Panc1 (cell line): ENCODE data around the gene GALNT10. TPM values are rescaled to one million over a fixed set of nuclear protein-coding genes. Genes with fewer than 3 reads are reported as not detected.

Source experiments
- ATAC-seq: fragments of 200-7000 bp; cut with Tn5 transposase; 2 replicates; pipeline ENCODE4 v1.9.1; 2020; ENCODE audit warnings: mild to moderate bottlenecking, moderate library complexity
- BruUV-seq: library from RNA; stranded (reverse); fragments of 400-500 nt; replicated peaks from 2 replicates; lab custom pipeline; 2021; lab: Mats Ljungman, UMichigan
- CTCF ChIA-PET: fragments of 300-600 bp; sonication (Branson Sonifier 250); formaldehyde crosslinking; loops from one replicate; lab custom pipeline; 2022; ENCODE audit warnings: antibody characterized with exemption; lab: Charles Lee
- POLR2A ChIA-PET: fragments of 300-600 bp; sonication (Branson Sonifier 250); formaldehyde crosslinking; loops from one replicate; lab custom pipeline; 2022; ENCODE audit warnings: antibody characterized with exemption; lab: Charles Lee
- DNase-seq: peaks from one replicate; pipeline ENCODE4 v3.0.0-alpha.2; 2010; ENCODE audit warnings: low read depth, low spot score
- H3K27ac ChIP-seq: 2 replicates; pipeline ENCODE4 v1.5.1; 2011; ENCODE audit warnings: mild to moderate bottlenecking, low read length, inconsistent platforms
- H3K27me3 ChIP-seq: fragments of 200-500 bp; sonication (Bioruptor generic); 2 replicates; pipeline ENCODE4 v1.6.0; 2014; ENCODE audit warnings: low read length, inconsistent platforms; ENCODE audit not compliant: control insufficient read depth, insufficient read depth
- H3K36me3 ChIP-seq: fragments of 200-500 bp; sonication (Bioruptor generic); 2 replicates; pipeline ENCODE4 v1.5.1; 2014; ENCODE audit warnings: inconsistent platforms, mild to moderate bottlenecking, low read length, moderate library complexity; ENCODE audit not compliant: control insufficient read depth, insufficient read depth
- H3K4me1 ChIP-seq: 2 replicates; pipeline ENCODE4 v1.5.1; 2011; ENCODE audit warnings: inconsistent platforms, mild to moderate bottlenecking, low read length, moderate library complexity; ENCODE audit not compliant: control insufficient read depth, insufficient read depth
- H3K4me3 ChIP-seq, 2 experiments: 2 replicates each; pipeline ENCODE4 v1.5.1; 2011 to 2012; ENCODE audit warnings: low read depth in 2 of 2, low read length in 2 of 2, mild to moderate bottlenecking in 2 of 2, inconsistent platforms in 1 of 2, moderate library complexity in 1 of 2
- H3K9me3 ChIP-seq: fragments of 200-500 bp; sonication (Bioruptor generic); 2 replicates; pipeline ENCODE4 v1.5.1; 2014; ENCODE audit warnings: low read depth, mild to moderate bottlenecking, inconsistent platforms, low read length, moderate library complexity; ENCODE audit not compliant: control insufficient read depth, insufficient read depth
- POLR2AphosphoS5 ChIP-seq: IDR thresholded peaks from 2 replicates; pipeline ENCODE4 v1.6.1; 2012; ENCODE audit warnings: mild to moderate bottlenecking, low read depth, low read length, moderate library complexity
- SIN3A ChIP-seq: IDR thresholded peaks from 2 replicates; pipeline ENCODE4 v1.6.1; 2012; ENCODE audit warnings: low read depth, mild to moderate bottlenecking, low read length, moderate library complexity, borderline replicate concordance; ENCODE audit not compliant: insufficient read depth
- TCF7L2 ChIP-seq: IDR thresholded peaks from 2 replicates; pipeline ENCODE4 v1.6.1; 2011; ENCODE audit warnings: mild to moderate bottlenecking, low read depth, low read length, inconsistent platforms
- in situ Hi-C: cut with HindIII; loops from 2 replicates; pipeline ENCODE4 v1.10.0; 2016; ENCODE audit warnings: low sequenced_read_pairs, low pct_unique_long_range_greater_than_20kb
- intact Hi-C: fragments of 100-400 bp; cut with micrococcal nuclease; formaldehyde crosslinking; loops from one replicate; pipeline ENCODE4 v1.10.0; 2022; ENCODE audit not compliant: unreplicated experiment
- total RNA-seq: library from RNA; stranded (reverse); gene quantifications from one replicate; pipeline ENCODE4 v1.2.1, GENCODE V29; 2021; ENCODE audit not compliant: unreplicated experiment
- TF ChIP-seq, protein P1 (sequence below): fragments of 450-650 bp; IDR thresholded peaks from 2 replicates; pipeline ENCODE4 v1.5.1; 2017; ENCODE audit warnings: mild to moderate bottlenecking
- TF ChIP-seq, protein P2 (sequence below), 2 experiments: IDR thresholded peaks; 2 replicates each; pipeline ENCODE4 v1.6.1; 2011 to 2012; ENCODE audit warnings: low read depth in 2 of 2, control low read depth in 1 of 2, low read length in 1 of 2, mild to moderate bottlenecking in 1 of 2, moderate library complexity in 1 of 2; ENCODE audit not compliant: insufficient read depth in 1 of 2

Gene GALNT10
- total RNA-seq, 1 experiment from 2014 or later: 50.5 TPM

DNA sequence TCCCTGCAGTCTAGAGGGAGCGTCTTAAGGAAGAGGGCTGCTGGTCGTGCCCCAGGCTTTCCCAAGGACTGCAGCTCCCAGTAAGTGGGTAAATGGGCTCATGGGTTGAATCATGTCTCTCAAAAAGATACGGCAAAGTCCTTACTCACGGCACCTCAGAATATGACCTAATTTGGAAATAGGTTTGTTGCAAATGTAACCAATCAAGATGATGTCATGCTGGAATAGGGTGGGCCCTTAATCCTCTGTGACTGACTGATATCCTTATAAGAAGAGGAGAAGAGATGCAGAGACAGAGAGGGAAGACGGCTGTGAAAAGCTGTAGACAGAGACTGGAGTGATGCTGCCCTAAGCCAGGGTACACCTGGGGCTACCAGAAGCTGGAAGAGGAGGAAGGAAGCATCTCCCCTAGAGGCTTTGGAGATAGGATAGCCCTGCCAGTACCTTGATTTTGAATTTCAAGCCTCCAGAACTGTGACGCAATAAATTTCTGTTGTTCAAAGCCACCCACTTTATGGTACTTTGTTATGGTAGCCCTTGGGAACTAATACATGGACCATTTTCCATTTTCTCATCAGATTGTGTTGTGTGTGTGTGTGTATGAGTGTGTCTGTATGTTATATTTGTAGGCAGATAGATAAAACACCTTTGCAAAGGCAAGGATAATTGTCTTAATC, 15.0 kb downstream of the GALNT10 start:
- ATAC-seq: no peak
- no peaks in the 10 kb centered on the region for H3K36me3 ChIP-seq
- no peak for DNase-seq
- ChIA-PET POLR2A (interaction anchor here (0.6 kb wide), 1 partner anchor 30 kb away, joined by 3 read pairs; no protein-coding TSS in a partner anchor), CTCF (no interaction called here)
- H3K27ac ChIP-seq: no peak overlapping the region
- in situ Hi-C loops (no loop called here), intact Hi-C loops (no loop called here)
- no peaks in the 10 kb centered on the region for H3K4me1 ChIP-seq
- BruUV-seq: no TSS peak
- TF ChIP-seq TCF7L2 (no peak), SIN3A (no peak), POLR2AphosphoS5 (no peak)
- TF ChIP-seq, protein P1, sequence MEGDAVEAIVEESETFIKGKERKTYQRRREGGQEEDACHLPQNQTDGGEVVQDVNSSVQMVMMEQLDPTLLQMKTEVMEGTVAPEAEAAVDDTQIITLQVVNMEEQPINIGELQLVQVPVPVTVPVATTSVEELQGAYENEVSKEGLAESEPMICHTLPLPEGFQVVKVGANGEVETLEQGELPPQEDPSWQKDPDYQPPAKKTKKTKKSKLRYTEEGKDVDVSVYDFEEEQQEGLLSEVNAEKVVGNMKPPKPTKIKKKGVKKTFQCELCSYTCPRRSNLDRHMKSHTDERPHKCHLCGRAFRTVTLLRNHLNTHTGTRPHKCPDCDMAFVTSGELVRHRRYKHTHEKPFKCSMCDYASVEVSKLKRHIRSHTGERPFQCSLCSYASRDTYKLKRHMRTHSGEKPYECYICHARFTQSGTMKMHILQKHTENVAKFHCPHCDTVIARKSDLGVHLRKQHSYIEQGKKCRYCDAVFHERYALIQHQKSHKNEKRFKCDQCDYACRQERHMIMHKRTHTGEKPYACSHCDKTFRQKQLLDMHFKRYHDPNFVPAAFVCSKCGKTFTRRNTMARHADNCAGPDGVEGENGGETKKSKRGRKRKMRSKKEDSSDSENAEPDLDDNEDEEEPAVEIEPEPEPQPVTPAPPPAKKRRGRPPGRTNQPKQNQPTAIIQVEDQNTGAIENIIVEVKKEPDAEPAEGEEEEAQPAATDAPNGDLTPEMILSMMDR: no peak
- TF ChIP-seq, protein P2, sequence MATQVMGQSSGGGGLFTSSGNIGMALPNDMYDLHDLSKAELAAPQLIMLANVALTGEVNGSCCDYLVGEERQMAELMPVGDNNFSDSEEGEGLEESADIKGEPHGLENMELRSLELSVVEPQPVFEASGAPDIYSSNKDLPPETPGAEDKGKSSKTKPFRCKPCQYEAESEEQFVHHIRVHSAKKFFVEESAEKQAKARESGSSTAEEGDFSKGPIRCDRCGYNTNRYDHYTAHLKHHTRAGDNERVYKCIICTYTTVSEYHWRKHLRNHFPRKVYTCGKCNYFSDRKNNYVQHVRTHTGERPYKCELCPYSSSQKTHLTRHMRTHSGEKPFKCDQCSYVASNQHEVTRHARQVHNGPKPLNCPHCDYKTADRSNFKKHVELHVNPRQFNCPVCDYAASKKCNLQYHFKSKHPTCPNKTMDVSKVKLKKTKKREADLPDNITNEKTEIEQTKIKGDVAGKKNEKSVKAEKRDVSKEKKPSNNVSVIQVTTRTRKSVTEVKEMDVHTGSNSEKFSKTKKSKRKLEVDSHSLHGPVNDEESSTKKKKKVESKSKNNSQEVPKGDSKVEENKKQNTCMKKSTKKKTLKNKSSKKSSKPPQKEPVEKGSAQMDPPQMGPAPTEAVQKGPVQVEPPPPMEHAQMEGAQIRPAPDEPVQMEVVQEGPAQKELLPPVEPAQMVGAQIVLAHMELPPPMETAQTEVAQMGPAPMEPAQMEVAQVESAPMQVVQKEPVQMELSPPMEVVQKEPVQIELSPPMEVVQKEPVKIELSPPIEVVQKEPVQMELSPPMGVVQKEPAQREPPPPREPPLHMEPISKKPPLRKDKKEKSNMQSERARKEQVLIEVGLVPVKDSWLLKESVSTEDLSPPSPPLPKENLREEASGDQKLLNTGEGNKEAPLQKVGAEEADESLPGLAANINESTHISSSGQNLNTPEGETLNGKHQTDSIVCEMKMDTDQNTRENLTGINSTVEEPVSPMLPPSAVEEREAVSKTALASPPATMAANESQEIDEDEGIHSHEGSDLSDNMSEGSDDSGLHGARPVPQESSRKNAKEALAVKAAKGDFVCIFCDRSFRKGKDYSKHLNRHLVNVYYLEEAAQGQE (IDR thresholded peaks at IDR 0.05; ENCODE audit: insufficient read depth in 1 of 2, low read depth in 2 of 2, low read length in 1 of 2): no peak
- H3K4me3 ChIP-seq: no peak overlapping the region
- no peaks in the 10 kb centered on the region for H3K27me3 ChIP-seq
- no peaks in the 10 kb centered on the region for H3K9me3 ChIP-seq

DNA sequence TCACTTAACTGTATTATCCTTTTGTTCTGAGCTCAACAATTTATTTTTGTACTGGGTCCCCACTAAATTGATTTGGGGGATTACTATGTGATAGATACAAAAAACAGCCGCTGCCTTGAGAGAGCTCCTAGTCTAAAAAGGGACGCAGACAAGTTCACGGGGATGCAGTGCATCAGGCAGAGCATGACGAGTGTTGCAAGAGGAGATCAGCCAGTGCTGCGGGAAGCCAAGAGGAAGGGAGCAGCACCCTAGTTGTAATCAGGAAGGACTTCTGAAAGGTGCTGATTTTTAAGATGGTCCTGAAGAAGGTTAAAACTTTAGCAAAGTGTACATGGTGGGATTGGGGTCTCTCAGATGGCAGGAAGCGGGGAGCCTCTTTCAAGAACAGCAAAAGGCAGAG, 15.8 kb downstream of the GALNT10 start:
- Histone ChIP-seq H3K36me3 (no peaks in the 10 kb centered on the region), H3K4me1 (no peaks in the 10 kb centered on the region), H3K27me3 (no peaks in the 10 kb centered on the region), H3K27ac (no peak overlapping the region), H3K4me3 (no peak overlapping the region), H3K9me3 (no peaks in the 10 kb centered on the region)
- in situ Hi-C loops (no loop called here), intact Hi-C loops (no loop called here)
- ChIA-PET CTCF (no interaction called here), POLR2A (no interaction called here)
- no peak for DNase-seq
- no TSS peak for BruUV-seq
- no peak for TF ChIP-seq TCF7L2
- no peak for TF ChIP-seq SIN3A
- TF ChIP-seq, protein P1: no peak
- TF ChIP-seq POLR2AphosphoS5: no peak
- TF ChIP-seq, protein P2 (IDR thresholded peaks at IDR 0.05; ENCODE audit: insufficient read depth in 1 of 2, low read depth in 2 of 2, low read length in 1 of 2): no peak
- no peak for ATAC-seq
